H1 (cell line): ENCODE data around the gene PPIF. TPM values are rescaled to one million over a fixed set of nuclear protein-coding genes. Genes with fewer than 3 reads are reported as not detected.

Source experiments
- CTCF ChIA-PET: fragments of 300-600 bp; sonication (Branson Sonifier 250); formaldehyde crosslinking; loops from one replicate; lab custom pipeline; 2021; ENCODE audit not compliant: partially characterized antibody; lab: Charles Lee
- POLR2A ChIA-PET: fragments of 300-600 bp; sonication (Branson Sonifier 250); formaldehyde crosslinking; loops from one replicate; lab custom pipeline; 2021; ENCODE audit warnings: inconsistent platforms; ENCODE audit not compliant: partially characterized antibody; lab: Charles Lee
- DNase-seq, 2 experiments: peaks; one replicate each; pipeline versions ENCODE4 v3.0.0 to v3.0.0-alpha.2; 2010 to 2022; ENCODE audit warnings: low spot score in 2 of 2, low read depth in 1 of 2, mixed read lengths in 1 of 2
- FAIRE-seq: peaks from 2 replicates; lab custom pipeline; 2011; peaks lifted over from hg19 to GRCh38; lab: Jason Lieb, UNC
- H2AFZ ChIP-seq: 2 replicates; pipeline ENCODE4 v1.8.1; 2012; ENCODE audit warnings: low read length, inconsistent platforms
- H2AK5ac ChIP-seq: 2 replicates; pipeline ENCODE4 v1.6.1; 2013; ENCODE audit warnings: low read depth, low read length
- H2BK120ac ChIP-seq: replicated peaks from 2 replicates; pipeline ENCODE3; 2013; ENCODE audit warnings: low read depth, low read length, inconsistent platforms
- H2BK12ac ChIP-seq: 2 replicates; pipeline ENCODE4 v1.6.1; 2013; ENCODE audit warnings: low read depth, low read length
- H2BK15ac ChIP-seq: 2 replicates; pipeline ENCODE4 v1.6.1; 2013; ENCODE audit warnings: low read length
- H2BK20ac ChIP-seq: 2 replicates; pipeline ENCODE4 v1.6.1; 2013; ENCODE audit warnings: low read length
- H2BK5ac ChIP-seq: 2 replicates; pipeline ENCODE4 v1.6.1; 2013; ENCODE audit warnings: low read depth, low read length
- H3K14ac ChIP-seq: 2 replicates; pipeline ENCODE4 v1.6.1; 2013; ENCODE audit warnings: inconsistent platforms; ENCODE audit not compliant: insufficient read length
- H3K18ac ChIP-seq: 2 replicates; pipeline ENCODE4 v1.6.1; 2013; ENCODE audit warnings: low read length; ENCODE audit errors: extremely low read depth
- H3K23ac ChIP-seq: 2 replicates; pipeline ENCODE4 v1.6.1; 2013; ENCODE audit warnings: inconsistent platforms; ENCODE audit not compliant: insufficient read length
- H3K23me2 ChIP-seq: 2 replicates; pipeline ENCODE4 v1.6.1; 2013; ENCODE audit warnings: low read depth, low read length
- H3K27ac ChIP-seq: 2 replicates; pipeline ENCODE4 v1.6.1; 2011; ENCODE audit warnings: low read depth, low read length, inconsistent platforms
- H3K27me3 ChIP-seq, 4 experiments: replicated peaks in 1 of 4; 1 replicate in 1 of 4; 2 replicates in 3 of 4; pipeline versions ENCODE4 v1.6.1 to v1.8.1; 2011 to 2013; ENCODE audit warnings: low read length in 3 of 4, mild to moderate bottlenecking in 3 of 4, inconsistent platforms in 2 of 4, mixed read lengths in 2 of 4, moderate library complexity in 1 of 4; ENCODE audit not compliant: control insufficient read depth in 3 of 4, insufficient read depth in 3 of 4; ENCODE audit errors: extremely low read depth in 1 of 4
- H3K36me3 ChIP-seq, 4 experiments: 2 replicates each; pipeline versions ENCODE4 v1.6.1 to v1.8.1; 2011 to 2013; ENCODE audit warnings: mild to moderate bottlenecking in 4 of 4, low read length in 3 of 4, moderate library complexity in 2 of 4, control low read depth in 1 of 4, inconsistent platforms in 1 of 4; ENCODE audit not compliant: insufficient read depth in 4 of 4, control insufficient read depth in 2 of 4
- H3K4ac ChIP-seq: replicated peaks from 2 replicates; pipeline ENCODE3; 2013; ENCODE audit warnings: low read length, low read depth, mixed read lengths, inconsistent platforms; ENCODE audit not compliant: insufficient read length
- H3K4me1 ChIP-seq, 4 experiments: replicated peaks in 1 of 4; 1 replicate in 1 of 4; 2 replicates in 3 of 4; pipeline versions ENCODE4 v1.6.1 to v1.8.1; 2011 to 2013; ENCODE audit warnings: low read length in 3 of 4, inconsistent platforms in 2 of 4, mixed read lengths in 1 of 4; ENCODE audit not compliant: insufficient read depth in 4 of 4, control insufficient read depth in 3 of 4
- H3K4me2 ChIP-seq, 2 experiments: 2 replicates each; pipeline versions ENCODE4 v1.6.1 to v1.8.1; 2011 to 2013; ENCODE audit warnings: low read depth in 2 of 2, low read length in 2 of 2, control low read depth in 1 of 2, inconsistent platforms in 1 of 2, mild to moderate bottlenecking in 1 of 2; ENCODE audit not compliant: insufficient read depth in 1 of 2
- H3K4me3 ChIP-seq, 4 experiments: fragments of 200-600, 300-600 bp in 1 of 4; sonication (generic), shearing (Covaris generic), sonication (Bioruptor Twin) in 1 of 4; 2 replicates each; pipeline versions ENCODE4 v1.5.1 to v1.8.1; 2011 to 2016; ENCODE audit warnings: low read length in 4 of 4, low read depth in 3 of 4, control low read depth in 2 of 4, inconsistent platforms in 2 of 4, mild to moderate bottlenecking in 2 of 4, mixed read lengths in 1 of 4, moderate library complexity in 1 of 4; ENCODE audit not compliant: insufficient read depth in 2 of 4; ENCODE audit errors: extremely low read depth in 1 of 4
- H3K56ac ChIP-seq: replicated peaks from 2 replicates; pipeline ENCODE3; 2013; ENCODE audit warnings: low read depth, mild to moderate bottlenecking, mixed read lengths, low read length, inconsistent platforms; ENCODE audit not compliant: insufficient read length
- H3K79me1 ChIP-seq: 2 replicates; pipeline ENCODE4 v1.6.1; 2013; ENCODE audit warnings: low read depth, low read length, control low read depth
- H3K79me2 ChIP-seq, 2 experiments: 2 replicates each; pipeline versions ENCODE4 v1.6.1 to v1.8.1; 2012 to 2013; ENCODE audit warnings: low read length in 2 of 2, mild to moderate bottlenecking in 2 of 2, inconsistent platforms in 1 of 2; ENCODE audit not compliant: insufficient read depth in 2 of 2, control insufficient read depth in 1 of 2
- H3K9ac ChIP-seq, 4 experiments: replicated peaks in 1 of 4; 1 replicate in 1 of 4; 2 replicates in 3 of 4; pipeline versions ENCODE4 v1.6.1 to v1.8.1; 2011 to 2013; ENCODE audit warnings: low read depth in 3 of 4, low read length in 3 of 4, control low read depth in 2 of 4, mild to moderate bottlenecking in 2 of 4, moderate library complexity in 2 of 4, inconsistent platforms in 1 of 4; ENCODE audit errors: extremely low read depth in 1 of 4
- H3K9me3 ChIP-seq, 2 experiments: 2 replicates each; pipeline versions ENCODE4 v1.6.1 to v1.8.1; 2012 to 2013; ENCODE audit warnings: mild to moderate bottlenecking in 2 of 2, moderate library complexity in 2 of 2, control low read depth in 1 of 2, inconsistent platforms in 1 of 2, low read depth in 1 of 2, low read length in 1 of 2, mixed read lengths in 1 of 2; ENCODE audit not compliant: insufficient read depth in 2 of 2
- H4K20me1 ChIP-seq, 2 experiments: replicated peaks in 1 of 2; 2 replicates each; pipeline versions ENCODE3 to v1.8.1; 2011 to 2013; ENCODE audit warnings: inconsistent platforms in 2 of 2, low read length in 2 of 2, mild to moderate bottlenecking in 1 of 2; ENCODE audit not compliant: insufficient read depth in 2 of 2, control insufficient read depth in 1 of 2
- H4K5ac ChIP-seq: 2 replicates; pipeline ENCODE4 v1.6.1; 2013; ENCODE audit warnings: low read length, low read depth, mixed read lengths, inconsistent platforms; ENCODE audit not compliant: insufficient read length
- H4K8ac ChIP-seq: 2 replicates; pipeline ENCODE4 v1.8.0; 2013; ENCODE audit warnings: mild to moderate bottlenecking, moderate library complexity, low read length, inconsistent platforms; ENCODE audit not compliant: insufficient read depth; ENCODE audit errors: extremely low read depth
- H4K91ac ChIP-seq: replicated peaks from 2 replicates; pipeline ENCODE3; 2013; ENCODE audit warnings: low read length, mixed read lengths, inconsistent platforms; ENCODE audit not compliant: insufficient read length
- CBX5 ChIP-seq: fragments of 300-800, 300-1000 bp; sonication (generic); IDR thresholded peaks from 2 replicates; pipeline ENCODE4 v1.7.1; 2016; ENCODE audit warnings: antibody characterized with exemption, low read length, low read depth
- CHD1 ChIP-seq: IDR thresholded peaks from 2 replicates; pipeline ENCODE4 v1.6.1; 2012; ENCODE audit warnings: low read depth, low read length, improper control_type of control experiment
- WGBS, 2 experiments: shearing (Covaris generic) in 1 of 2; methylation state at CpG; one replicate each; pipeline versions ENCODE4 v1.1.6 to v1.1.7; 2013 to 2015; ENCODE audit warnings: low lambda C conversion rate in 2 of 2, mixed read lengths in 2 of 2, inconsistent platforms in 1 of 2, low coverage in 1 of 2, missing lambda C conversion rate in 1 of 2; ENCODE audit not compliant: insufficient replicate concordance in 2 of 2, insufficient coverage in 1 of 2, insufficient read length in 1 of 2; ENCODE audit errors: extremely low coverage in 1 of 2, missing lambda C conversion rate in 1 of 2; 5-methylcytosine and 5-hydroxymethylcytosine counted together
- polyA plus RNA-seq, 7 experiments: library from polyadenylated mRNA; depleted of rRNA in 3 of 7; stranded (reverse) in 5 of 7; unstranded in 2 of 7; fragments of >200 nt in 5 of 7; fragments of 200-250 nt in 2 of 7; gene quantifications; 1 replicate in 5 of 7; 2 replicates in 1 of 7; 4 replicates in 1 of 7; pipeline versions ENCODE4 v1.2.1 to v1.2.3, GENCODE V29; 2011 to 2013; ENCODE audit warnings: missing spikeins in 2 of 7, mixed read lengths in 2 of 7
- total RNA-seq: library from RNA; stranded (reverse); fragmentation: NEBNext Ultra II Directional; extraction: Animal tissue kit (Norgen Biotek cat#: 25700); gene quantifications from 2 replicates; pipeline ENCODE4 v1.2.1, GENCODE V29; 2021

The PPIF gene
- total and polyA plus RNA-seq, 2 of the 8 experiments (the other 6 are each of a cell fraction or from before 2014, with no cell fraction given) = 70.2 to 77.6 TPM

DNA sequence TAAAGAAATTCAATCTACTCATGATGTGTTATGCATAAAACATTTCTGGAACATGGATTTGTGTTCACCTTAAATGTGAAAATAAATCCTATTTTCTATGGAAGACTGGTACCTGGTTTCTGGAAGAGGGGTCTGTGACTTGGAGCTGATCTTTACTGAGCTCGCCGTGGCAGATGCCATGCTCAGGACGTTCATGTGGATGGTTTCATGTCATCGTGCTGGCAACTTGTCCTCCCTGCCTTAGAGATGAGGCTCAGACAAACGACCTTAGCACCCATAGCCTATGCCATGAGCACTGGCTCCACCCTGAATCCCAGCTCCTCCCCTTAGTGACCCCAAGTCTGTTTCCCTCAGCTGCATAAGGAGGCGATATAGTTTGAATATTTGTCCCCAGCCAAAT, 7.3 kb downstream of the PPIF start:
- Histone ChIP-seq H3K36me3 (peaks cover 26 to 56% (median 46%) of the 10 kb centered on the region in 4 experiments), H2BK120ac (no peak overlapping the region), H4K5ac (no peak overlapping the region), H3K79me2 (no peaks in the 10 kb centered on the region)
- TF ChIP-seq CHD1 (no peak), CBX5 (no peak)
- TF ChIP-seq, all 59 proteins: peak for 0
- Histone ChIP-seq H3K9ac (no peak overlapping the region), H3K4me2 (no peak overlapping the region), H3K4me1 (no peaks in the 10 kb centered on the region; a peak in 1 of 7 replicates), H3K23me2 (no peaks in the 10 kb centered on the region), H3K79me1 (peaks cover 2% of the 10 kb centered on the region; the same call in 1 of the 2 replicates), H2BK20ac (no peak overlapping the region), H4K8ac (no peak overlapping the region), H2AK5ac (no peak overlapping the region), H3K4ac (no peak overlapping the region), H2BK15ac (no peak overlapping the region), H3K27ac (no peak overlapping the region), H3K4me3 (no peak overlapping the region), H2BK5ac (no peak overlapping the region), H2BK12ac (no peak overlapping the region), H3K14ac (no peak overlapping the region), H3K56ac (no peak overlapping the region), H4K91ac (no peak overlapping the region), H4K20me1 (peaks cover 4 to 8% of the 10 kb centered on the region in 2 experiments), H2AFZ (no peak overlapping the region), H3K9me3 (no peaks in the 10 kb centered on the region; a peak in 1 of 4 replicates), H3K27me3 (no peaks in the 10 kb centered on the region), H3K23ac (no peak overlapping the region), H3K18ac (no peak overlapping the region)
- 88% methylated on average over 6 of the region's 6 CpGs; no CpG with 5 or more reads in 1 of the 2 experiments for WGBS, 2 experiments
- ChIA-PET POLR2A (no interaction called here), CTCF (interaction anchor here (0.5 to 2.0 kb wide), 3 partner anchors 10 to 152 kb away, joined by 3 to 6 read pairs (median 3); no protein-coding TSS in a partner anchor)
- FAIRE-seq (no peak), DNase-seq (no peak)
